Gastrocnemius medialis (tissue), 4 donors: Measurements from ENCODE around the gene NNAT.

Experiments
- CTCF ChIP-seq, 5 experiments: fragments of 450-650 bp in 3 of 5; fragments of 200-600 bp in 2 of 5; sonication (generic) in 2 of 5; IDR thresholded peaks in 4 of 5; conservative IDR thresholded peaks in 1 of 5; 1 replicate in 4 of 5; 2 replicates in 1 of 5; pipeline ENCODE4 v1.5.1; 2016 to 2019; ENCODE audit warnings: antibody characterized with exemption in 5 of 5, mild to moderate bottlenecking in 3 of 5, moderate library complexity in 3 of 5
- POLR2A ChIP-seq, 2 donors: fragments of 450-650 bp; IDR thresholded peaks; one replicate each; pipeline ENCODE4 v1.6.1; 2017; ENCODE audit warnings: antibody characterized with exemption in 2 of 2, mild to moderate bottlenecking in 2 of 2, moderate library complexity in 2 of 2

- no peak for TF ChIP-seq CTCF (IDR thresholded peaks at IDR 0.05 in 4 of 5, conservative IDR thresholded peaks at IDR 0.05 in 1 of 5)
- no peak for TF ChIP-seq POLR2A (IDR thresholded peaks at IDR 0.05)
Observed at GRCh38 chr20:37520419-37520955, 563 bp upstream of the NNAT start.
